Karpas-422 (cell line): ENCODE data around the gene HLA-DOA. TPM values are rescaled to one million over a fixed set of nuclear protein-coding genes. Genes with fewer than 3 reads are reported as not detected.

Experiments
- DNase-seq: peaks from one replicate; pipeline ENCODE4 v3.0.0-alpha.2; 2015
- H2AFZ ChIP-seq: fragments of 200-600 bp; sonication (generic); 2 replicates; pipeline ENCODE4 v1.6.1; 2014; ENCODE audit warnings: antibody characterized with exemption, low read length, mixed read lengths
- H3K27ac ChIP-seq: fragments of 200-600 bp; sonication (generic); 2 replicates; pipeline ENCODE4 v1.5.1; 2014; ENCODE audit warnings: mild to moderate bottlenecking, low read length, moderate library complexity
- H3K27me3 ChIP-seq: fragments of 200-600 bp; sonication (generic); 2 replicates; pipeline ENCODE4 v1.6.1; 2014; ENCODE audit warnings: low read length, mixed read lengths
- H3K36me3 ChIP-seq: fragments of 200-600 bp; sonication (generic); 2 replicates; pipeline ENCODE4 v1.6.1; 2014; ENCODE audit warnings: low read length, mixed read lengths; ENCODE audit not compliant: insufficient read depth
- H3K4me1 ChIP-seq: fragments of 200-600 bp; sonication (generic); 2 replicates; pipeline ENCODE4 v1.6.1; 2014; ENCODE audit warnings: mild to moderate bottlenecking, low read length, mixed read lengths
- H3K4me2 ChIP-seq: fragments of 200-600 bp; sonication (generic); 2 replicates; pipeline ENCODE4 v1.6.1; 2014; ENCODE audit warnings: low read length, low read depth, mild to moderate bottlenecking; ENCODE audit not compliant: poor library complexity, severe bottlenecking
- H3K4me3 ChIP-seq: fragments of 200-600 bp; sonication (generic); 2 replicates; pipeline ENCODE4 v1.5.1; 2014; ENCODE audit warnings: mild to moderate bottlenecking, antibody characterized with exemption, low read length, mixed read lengths
- H3K79me2 ChIP-seq: fragments of 200-600 bp; sonication (generic); 2 replicates; pipeline ENCODE4 v1.6.1; 2014; ENCODE audit warnings: mild to moderate bottlenecking, low read length, mixed read lengths
- H3K9ac ChIP-seq: fragments of 200-600 bp; sonication (generic); 2 replicates; pipeline ENCODE4 v1.6.0; 2014; ENCODE audit warnings: low read length
- H3K9me2 ChIP-seq: fragments of 200-600 bp; sonication (generic), shearing (Covaris generic); replicated peaks from 2 replicates; pipeline ENCODE4 v1.6.0; 2014; ENCODE audit warnings: mild to moderate bottlenecking, low read length, moderate library complexity; ENCODE audit not compliant: insufficient read depth
- H3K9me3 ChIP-seq: fragments of 300-700, 200-600 bp; sonication (generic); 2 replicates; pipeline ENCODE4 v1.6.1; 2014; ENCODE audit warnings: low read length, mixed read lengths
- H4K20me1 ChIP-seq: fragments of 200-600 bp; sonication (generic); 2 replicates; pipeline ENCODE4 v1.6.1; 2014; ENCODE audit warnings: mild to moderate bottlenecking, antibody characterized with exemption, low read length, low read depth; ENCODE audit not compliant: insufficient read depth
- total RNA-seq: library from RNA; depleted of rRNA; stranded (reverse); fragments of >200 nt; shearing (Covaris generic); gene quantifications from 2 replicates; pipeline ENCODE4 v1.2.3, GENCODE V29; 2014; ENCODE audit warnings: low replicate concordance; rRNA removed

The HLA-DOA gene
- 70.0 and 103 TPM in 2 replicates for total RNA-seq

DNA sequence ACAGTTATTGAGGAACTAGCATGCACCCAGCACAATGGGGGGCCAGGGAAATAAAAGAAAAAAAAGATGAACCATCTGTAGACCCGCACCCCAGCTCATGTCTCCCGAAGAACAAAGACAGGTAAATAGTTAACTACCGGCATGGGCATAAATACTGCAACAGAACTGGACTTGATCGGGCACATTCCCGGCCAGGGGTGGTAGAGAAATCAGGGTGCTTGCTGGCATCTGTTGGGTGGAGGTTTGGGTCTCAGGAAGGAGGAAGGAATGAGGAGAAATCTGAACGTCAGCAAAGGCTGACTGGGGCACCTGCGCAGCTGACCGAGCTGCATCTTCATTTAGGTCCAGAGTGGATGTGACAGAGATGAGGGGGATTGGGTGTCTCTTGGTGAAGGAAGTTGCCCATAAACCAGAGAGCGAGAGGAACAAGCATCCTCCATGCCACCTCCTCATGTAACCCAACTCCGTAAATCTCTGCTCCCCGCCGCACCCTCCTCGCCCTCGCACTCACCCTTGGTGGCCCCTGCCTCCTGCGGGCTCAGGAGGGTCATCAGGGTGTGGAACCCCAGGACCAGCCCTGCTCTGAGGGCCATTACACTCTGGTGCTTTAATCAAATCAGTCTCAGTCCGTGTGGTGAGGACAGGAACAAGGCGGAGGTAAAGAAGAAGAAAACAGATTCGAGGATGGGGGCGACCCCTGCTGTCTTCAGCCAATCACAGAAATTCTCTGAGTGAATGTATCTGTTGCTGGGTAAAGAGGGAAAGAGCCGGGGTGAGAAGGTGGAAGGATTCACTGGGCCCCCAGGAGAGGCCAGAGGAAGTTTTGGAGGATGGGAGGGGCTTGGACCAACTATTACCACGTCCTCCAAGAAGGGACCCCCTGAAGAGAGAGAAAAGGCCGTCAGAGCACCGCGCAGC lies at the start of gene HLA-DOA:
Gene HLA-DOA (minus strand): TSS at position 648 of the 918 bp plus-strand sequence.
- H4K20me1 ChIP-seq, result no peaks in the 10 kb centered on the region
- H3K27ac ChIP-seq, result no peak within 1 kb of the TSS; the same call in 1 of the 2 replicates
- no peaks in the 10 kb centered on the region for H3K9me3 ChIP-seq
- no peaks in the 10 kb centered on the region for H3K9me2 ChIP-seq
- peak; percentile 91 for DNase-seq
- peak within 1 kb of the TSS; percentile 89 for H3K4me3 ChIP-seq
- no peaks in the 10 kb centered on the region for H3K79me2 ChIP-seq
- peaks cover 33% of the 10 kb centered on the region for H3K4me1 ChIP-seq
- H3K9ac ChIP-seq, result peak within 1 kb of the TSS; percentile 86
- H3K4me2 ChIP-seq, result peak within 1 kb of the TSS; percentile 88
- H2AFZ ChIP-seq, result peak within 1 kb of the TSS; percentile 99
- no peaks in the 10 kb centered on the region for H3K36me3 ChIP-seq
- H3K27me3 ChIP-seq, result no peaks in the 10 kb centered on the region

GRCh38 chr6:33057222-33058150 lies 48.1 kb upstream of the HLA-DOA start:
- Histone ChIP-seq H3K4me3 (no peak overlapping the region), H4K20me1 (no peaks in the 10 kb centered on the region), H3K36me3 (no peaks in the 10 kb centered on the region), H3K27me3 (peaks cover 3% of the 10 kb centered on the region; the same call in 1 of the 2 replicates), H3K4me2 (peak overlapping the region; percentile 43), H3K9me2 (no peaks in the 10 kb centered on the region), H3K9me3 (peaks cover 4% of the 10 kb centered on the region; the same call in 1 of the 2 replicates), H3K79me2 (no peaks in the 10 kb centered on the region), H2AFZ (peak overlapping the region; percentile 73), H3K4me1 (peaks cover 28% of the 10 kb centered on the region), H3K9ac (peak overlapping the region; percentile 17), H3K27ac (no peak overlapping the region)
- DNase-seq, result peak; percentile 67

DNA sequence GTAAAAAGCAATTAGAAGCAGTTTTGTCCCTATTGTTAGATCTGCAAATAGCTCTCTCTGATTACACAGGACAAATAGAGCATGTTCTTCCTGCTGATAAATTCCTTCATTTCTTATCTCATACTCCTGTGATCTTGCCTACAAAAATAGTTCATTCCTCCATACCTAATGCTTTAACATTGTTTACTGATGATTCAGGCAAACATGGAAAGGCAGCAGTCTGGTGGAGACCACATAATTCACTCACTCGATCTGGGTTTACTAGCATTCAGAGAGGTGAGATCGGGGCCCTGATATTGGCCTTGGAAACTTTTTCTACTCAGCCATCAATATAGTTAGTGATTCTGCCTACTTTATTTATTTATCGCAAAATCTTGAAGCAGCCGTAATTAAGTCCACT lies 43.8 kb upstream of the HLA-DOA start:
- Histone ChIP-seq H3K9ac (no peak overlapping the region), H3K4me1 (peaks cover 15% of the 10 kb centered on the region), H3K79me2 (no peaks in the 10 kb centered on the region), H3K36me3 (no peaks in the 10 kb centered on the region), H3K27me3 (peaks cover 3% of the 10 kb centered on the region; the same call in 1 of the 2 replicates), H3K9me3 (no peaks in the 10 kb centered on the region), H3K4me2 (no peak overlapping the region), H4K20me1 (no peaks in the 10 kb centered on the region), H3K27ac (no peak overlapping the region), H2AFZ (no peak overlapping the region), H3K4me3 (no peak overlapping the region), H3K9me2 (no peaks in the 10 kb centered on the region)
- no peak for DNase-seq

GRCh38 chr6:33052627-33053026 lies 43.2 kb upstream of the HLA-DOA start:
- no peaks in the 10 kb centered on the region for H3K9me2 ChIP-seq
- H3K9ac ChIP-seq, result no peak overlapping the region
- no peaks in the 10 kb centered on the region for H4K20me1 ChIP-seq
- no peak overlapping the region for H3K4me2 ChIP-seq
- no peak overlapping the region for H3K27ac ChIP-seq
- H3K9me3 ChIP-seq, result no peaks in the 10 kb centered on the region
- H3K4me3 ChIP-seq, result no peak overlapping the region
- DNase-seq, result no peak
- no peak overlapping the region for H2AFZ ChIP-seq
- peaks cover 3% of the 10 kb centered on the region; the same call in 1 of the 2 replicates for H3K27me3 ChIP-seq
- peaks cover 9% of the 10 kb centered on the region for H3K4me1 ChIP-seq
- no peaks in the 10 kb centered on the region for H3K79me2 ChIP-seq
- H3K36me3 ChIP-seq, result no peaks in the 10 kb centered on the region

DNA sequence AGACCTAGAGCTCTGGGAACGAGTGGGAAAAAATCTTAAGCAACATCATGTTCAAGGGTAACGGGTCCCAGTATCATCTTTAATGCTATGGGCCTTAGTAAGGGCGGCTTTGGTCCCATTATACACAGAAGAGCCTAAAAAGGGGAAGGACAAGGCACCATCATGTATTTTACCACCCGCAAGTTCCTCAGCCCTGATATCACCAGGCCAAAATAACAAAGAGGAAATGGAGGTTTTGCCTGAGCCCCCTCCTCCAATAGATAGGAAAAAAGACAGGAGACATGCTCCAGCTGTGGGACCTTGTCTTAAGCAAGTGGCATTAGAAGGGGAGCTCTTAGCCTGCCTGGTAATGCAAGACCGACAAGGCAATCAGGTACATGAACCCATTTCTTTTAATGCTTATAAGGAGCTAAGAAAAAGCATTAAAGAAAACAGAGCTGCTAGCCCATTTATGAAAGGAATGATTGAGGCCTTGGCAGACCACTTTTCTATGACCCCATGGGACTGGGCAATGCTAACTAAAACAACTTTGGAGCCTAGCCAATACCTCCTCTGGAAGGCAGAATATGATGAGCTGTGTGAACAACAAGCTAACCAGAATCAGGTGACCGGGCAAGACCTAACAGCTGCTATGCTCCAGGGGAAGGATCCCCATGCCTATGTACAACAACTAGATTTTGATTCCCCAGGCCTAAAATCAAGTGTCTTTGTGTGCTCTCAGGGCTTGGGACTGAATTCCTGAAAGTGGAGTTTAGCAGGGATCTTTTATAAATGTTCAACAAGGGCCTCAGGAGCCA lies 40.8 kb upstream of the HLA-DOA start:
- Histone ChIP-seq H3K27ac (no peak overlapping the region), H2AFZ (no peak overlapping the region), H3K9me2 (no peaks in the 10 kb centered on the region), H4K20me1 (no peaks in the 10 kb centered on the region), H3K9ac (no peak overlapping the region), H3K79me2 (no peaks in the 10 kb centered on the region), H3K27me3 (no peaks in the 10 kb centered on the region), H3K9me3 (no peaks in the 10 kb centered on the region), H3K4me3 (no peak overlapping the region), H3K4me1 (peaks cover 4% of the 10 kb centered on the region; the same call in 1 of the 2 replicates), H3K4me2 (no peak overlapping the region), H3K36me3 (no peaks in the 10 kb centered on the region)
- no peak for DNase-seq

DNA sequence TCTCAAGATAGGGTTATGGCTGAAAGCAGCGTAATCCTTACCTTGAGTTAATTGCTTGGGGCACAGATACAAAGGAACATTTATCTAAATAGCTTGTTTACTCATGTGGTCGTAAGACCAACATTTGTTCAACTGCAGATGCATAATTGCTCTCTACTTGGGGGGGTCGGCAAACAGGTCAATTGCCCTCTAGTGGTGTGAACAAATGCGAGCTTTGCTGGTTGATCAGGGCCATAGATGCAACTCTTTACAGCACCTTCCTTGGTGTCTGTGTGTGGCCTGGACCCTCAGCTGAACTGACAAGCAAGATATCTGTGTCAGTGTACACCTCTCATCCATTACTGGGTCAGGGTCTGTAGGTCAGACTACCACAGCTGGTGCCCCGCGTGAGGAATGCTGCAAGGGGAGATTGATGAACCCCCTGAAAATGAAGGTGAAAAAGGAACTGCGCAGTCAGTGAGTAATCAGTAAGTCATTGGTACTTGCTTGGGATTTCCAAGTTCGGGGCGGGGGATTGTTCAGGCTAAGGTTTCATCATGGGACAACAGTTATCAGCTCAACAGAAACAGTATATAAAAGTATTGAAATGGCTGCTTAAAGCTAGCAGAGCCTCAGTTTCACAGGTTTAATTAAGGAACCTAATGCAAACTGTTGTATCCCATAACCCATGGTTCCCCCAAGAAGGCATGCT lies 40.1 kb upstream of the HLA-DOA start:
- no peak overlapping the region for H3K4me3 ChIP-seq
- no peaks in the 10 kb centered on the region for H3K79me2 ChIP-seq
- no peak overlapping the region for H3K27ac ChIP-seq
- no peak overlapping the region for H3K4me2 ChIP-seq
- H3K4me1 ChIP-seq, result peaks cover 4% of the 10 kb centered on the region; the same call in 1 of the 2 replicates
- peak; percentile 71 for DNase-seq
- H3K9me2 ChIP-seq, result no peaks in the 10 kb centered on the region
- H4K20me1 ChIP-seq, result no peaks in the 10 kb centered on the region
- no peaks in the 10 kb centered on the region for H3K27me3 ChIP-seq
- H3K9me3 ChIP-seq, result no peaks in the 10 kb centered on the region
- no peak overlapping the region for H3K9ac ChIP-seq
- H2AFZ ChIP-seq, result no peak overlapping the region
- no peaks in the 10 kb centered on the region for H3K36me3 ChIP-seq

DNA sequence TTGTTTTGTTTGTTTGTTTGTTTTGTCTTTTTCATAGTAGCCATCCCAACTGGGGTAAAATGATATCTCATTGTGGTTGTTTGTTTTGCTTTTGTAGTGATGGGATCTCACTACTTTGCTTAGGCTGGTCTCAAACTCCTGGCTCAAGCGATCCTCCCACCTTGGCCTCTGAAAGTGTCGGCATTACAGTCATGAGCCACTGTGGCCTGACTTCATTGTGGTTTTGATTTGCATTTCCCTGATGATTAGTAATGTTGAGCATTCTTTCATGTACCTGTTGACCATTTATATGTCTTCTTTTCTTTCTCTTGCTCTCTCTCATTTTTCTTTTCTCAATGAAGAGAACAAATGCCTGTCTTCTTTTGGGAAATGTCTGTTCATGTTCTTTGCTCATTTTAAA lies 30.8 kb upstream of the HLA-DOA start:
- H3K9ac ChIP-seq, result no peak overlapping the region
- H3K27me3 ChIP-seq, result no peaks in the 10 kb centered on the region
- H3K9me2 ChIP-seq, result no peaks in the 10 kb centered on the region
- H4K20me1 ChIP-seq, result no peaks in the 10 kb centered on the region
- peaks cover 5% of the 10 kb centered on the region for H3K4me1 ChIP-seq
- DNase-seq, result no peak
- H3K36me3 ChIP-seq, result no peaks in the 10 kb centered on the region
- H2AFZ ChIP-seq, result no peak overlapping the region
- peaks cover 5% of the 10 kb centered on the region for H3K9me3 ChIP-seq
- no peak overlapping the region for H3K4me2 ChIP-seq
- no peak overlapping the region for H3K27ac ChIP-seq
- H3K4me3 ChIP-seq, result no peak overlapping the region
- no peaks in the 10 kb centered on the region for H3K79me2 ChIP-seq
